Left kidney (tissue), 2 donors: ENCODE results near the gene CAMTA1. TPM values are rescaled to one million over a fixed set of nuclear protein-coding genes. Genes with fewer than 3 reads are reported as not detected.
"Not testable (repeated sequence)": the region's sequence is repeated elsewhere in the genome, so short reads cannot be mapped to it uniquely, and the experiment has no call there.

Source experiments
- DNase-seq: peaks from one replicate; pipeline ENCODE4 v3.0.0-alpha.2; 2013
- polyA plus RNA-seq: library from polyadenylated mRNA; unstranded; fragments of 120-200 nt; gene quantifications from one replicate; pipeline ENCODE4 v1.2.1, GENCODE V29; 2013; ENCODE audit not compliant: insufficient read length

The CAMTA1 gene
- polyA plus RNA-seq, 1 donor: 88.8 TPM

- no peak for DNase-seq
Observed at GRCh38 chr1:7695497-7696117, 910.4 kb downstream of the CAMTA1 start.

GRCh38 chr1:7698641-7699040, 913.4 kb downstream of the CAMTA1 start:
- no peak for DNase-seq

- no peak for DNase-seq
Observed at GRCh38 chr1:7702365-7702764, 917.1 kb downstream of the CAMTA1 start.

- no peak for DNase-seq
Observed at GRCh38 chr1:7703321-7704213, 918.3 kb downstream of the CAMTA1 start.

- DNase-seq: peak; percentile 92
Observed at GRCh38 chr1:7704214-7705047, 919.2 kb downstream of the CAMTA1 start.

GRCh38 chr1:7705048-7705907, 920.0 kb downstream of the CAMTA1 start:
- no peak for DNase-seq

GRCh38 chr1:7705908-7706216, 920.6 kb downstream of the CAMTA1 start:
- no peak for DNase-seq

- DNase-seq: no peak
Observed at GRCh38 chr1:7707527-7707926, 922.3 kb downstream of the CAMTA1 start.

GRCh38 chr1:7708065-7708464, 922.8 kb downstream of the CAMTA1 start:
- DNase-seq: not testable (repeated sequence)

- DNase-seq: no peak
Observed at GRCh38 chr1:7710859-7711258, 925.6 kb downstream of the CAMTA1 start.

- DNase-seq: no peak
Observed at GRCh38 chr1:7712731-7713323, 927.6 kb downstream of the CAMTA1 start.

- no peak for DNase-seq
Observed at GRCh38 chr1:7716506-7716905, 931.3 kb downstream of the CAMTA1 start.

GRCh38 chr1:7717748-7718368, 932.6 kb downstream of the CAMTA1 start:
- DNase-seq: no peak

- no peak for DNase-seq
Observed at GRCh38 chr1:7719468-7720094, 934.3 kb downstream of the CAMTA1 start.

- DNase-seq: no peak
Observed at GRCh38 chr1:7721940-7722669, 936.9 kb downstream of the CAMTA1 start.

GRCh38 chr1:7722670-7723012, 937.4 kb downstream of the CAMTA1 start:
- no peak for DNase-seq

GRCh38 chr1:7726623-7727022, 941.4 kb downstream of the CAMTA1 start:
- DNase-seq: no peak

- no peak for DNase-seq
Observed at GRCh38 chr1:7727809-7728471, 942.7 kb downstream of the CAMTA1 start.

- DNase-seq: no peak
Observed at GRCh38 chr1:7729761-7730160, 944.5 kb downstream of the CAMTA1 start.
